Measurements from ENCODE around the gene ERBIN.

- TF ChIP-seq POLR2AphosphoS5 (IDR thresholded peaks at IDR 0.05; ENCODE audit: low read depth, low read length) (no peak), REST (IDR thresholded peaks at IDR 0.05; ENCODE audit: insufficient read depth in 1 of 2, low read depth in 2 of 2, low read length in 1 of 2) (no peak), SIN3A (IDR thresholded peaks at IDR 0.05; ENCODE audit: borderline replicate concordance, insufficient read depth, low read depth, low read length) (no peak)
- TF ChIP-seq, protein P1, sequence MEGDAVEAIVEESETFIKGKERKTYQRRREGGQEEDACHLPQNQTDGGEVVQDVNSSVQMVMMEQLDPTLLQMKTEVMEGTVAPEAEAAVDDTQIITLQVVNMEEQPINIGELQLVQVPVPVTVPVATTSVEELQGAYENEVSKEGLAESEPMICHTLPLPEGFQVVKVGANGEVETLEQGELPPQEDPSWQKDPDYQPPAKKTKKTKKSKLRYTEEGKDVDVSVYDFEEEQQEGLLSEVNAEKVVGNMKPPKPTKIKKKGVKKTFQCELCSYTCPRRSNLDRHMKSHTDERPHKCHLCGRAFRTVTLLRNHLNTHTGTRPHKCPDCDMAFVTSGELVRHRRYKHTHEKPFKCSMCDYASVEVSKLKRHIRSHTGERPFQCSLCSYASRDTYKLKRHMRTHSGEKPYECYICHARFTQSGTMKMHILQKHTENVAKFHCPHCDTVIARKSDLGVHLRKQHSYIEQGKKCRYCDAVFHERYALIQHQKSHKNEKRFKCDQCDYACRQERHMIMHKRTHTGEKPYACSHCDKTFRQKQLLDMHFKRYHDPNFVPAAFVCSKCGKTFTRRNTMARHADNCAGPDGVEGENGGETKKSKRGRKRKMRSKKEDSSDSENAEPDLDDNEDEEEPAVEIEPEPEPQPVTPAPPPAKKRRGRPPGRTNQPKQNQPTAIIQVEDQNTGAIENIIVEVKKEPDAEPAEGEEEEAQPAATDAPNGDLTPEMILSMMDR (IDR thresholded peaks at IDR 0.05), result no peak
Observed at GRCh38 chr5:66012271-66012670, 85.9 kb downstream of the ERBIN start.
